ENCODE data around the gene ABCC3. TPM values are rescaled to one million over a fixed set of nuclear protein-coding genes. Genes with fewer than 3 reads are reported as not detected.

Gene ABCC3
- total RNA-seq, 1 experiment from 2014 or later, result not detected

DNA sequence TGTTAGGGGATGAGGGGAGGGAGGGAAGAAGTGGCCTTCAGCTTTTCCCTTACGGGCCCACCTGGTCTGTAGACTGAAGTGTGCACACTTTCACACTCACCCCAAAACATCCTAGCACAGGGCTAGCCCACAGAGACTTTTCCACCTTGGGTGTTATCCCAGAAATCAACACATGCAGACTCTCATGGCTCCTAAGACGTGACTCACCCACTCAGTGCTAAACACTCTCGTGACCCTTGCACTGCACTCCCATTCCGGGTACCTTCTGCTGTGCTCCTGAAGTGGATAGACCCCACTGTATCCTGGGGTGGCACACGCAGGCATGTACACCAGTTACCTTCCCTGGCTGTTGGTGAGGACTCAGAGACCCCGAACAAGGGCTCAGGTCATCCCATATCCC lies 23.0 kb upstream of the ABCC3 start:
- no peak overlapping the region for H3K9ac ChIP-seq (ENCODE audit: low read length)
- H3K4me3 ChIP-seq (ENCODE audit: low read length), result no peak overlapping the region
- no peak overlapping the region for H2AFZ ChIP-seq (ENCODE audit: low read length)
- H3K36me3 ChIP-seq (ENCODE audit: insufficient read depth, low read length), result no peaks in the 10 kb centered on the region
- no peak overlapping the region for H3K27ac ChIP-seq (ENCODE audit: low read length)
- no peaks in the 10 kb centered on the region for H3K9me2 ChIP-seq (replicated peaks; ENCODE audit: insufficient read depth, low read length)
- H3K9me3 ChIP-seq (ENCODE audit: low read length), result no peaks in the 10 kb centered on the region
- 0 out of 2 replicates have a peak, but pooled peaks cover 3% of the 10 kb centered on the region for H4K20me1 ChIP-seq (ENCODE audit: insufficient read depth, low read depth, low read length)
- no peak for DNase-seq
- H3K27me3 ChIP-seq (ENCODE audit: low read length), result no peaks in the 10 kb centered on the region
- H3K79me2 ChIP-seq (ENCODE audit: low read length), result no peaks in the 10 kb centered on the region
- no peak overlapping the region for H3K4me2 ChIP-seq (ENCODE audit: low read depth, low read length, poor library complexity, severe bottlenecking)
- H3K4me1 ChIP-seq (ENCODE audit: low read length), result peaks cover 16% of the 10 kb centered on the region

GRCh38 chr17:50612281-50612680 lies 22.4 kb upstream of the ABCC3 start:
- no peaks in the 10 kb centered on the region for H3K9me3 ChIP-seq (ENCODE audit: low read length)
- no peak for DNase-seq
- peaks cover 16% of the 10 kb centered on the region for H3K4me1 ChIP-seq (ENCODE audit: low read length)
- no peak overlapping the region for H2AFZ ChIP-seq (ENCODE audit: low read length)
- no peaks in the 10 kb centered on the region for H3K27me3 ChIP-seq (ENCODE audit: low read length)
- H3K79me2 ChIP-seq (ENCODE audit: low read length), result no peaks in the 10 kb centered on the region
- no peaks in the 10 kb centered on the region for H3K36me3 ChIP-seq (ENCODE audit: insufficient read depth, low read length)
- 0 out of 2 replicates have a peak, but pooled peaks cover 3% of the 10 kb centered on the region for H4K20me1 ChIP-seq (ENCODE audit: insufficient read depth, low read depth, low read length)
- H3K9me2 ChIP-seq (replicated peaks; ENCODE audit: insufficient read depth, low read length), result no peaks in the 10 kb centered on the region
- H3K27ac ChIP-seq (ENCODE audit: low read length), result no peak overlapping the region
- no peak overlapping the region for H3K9ac ChIP-seq (ENCODE audit: low read length)
- no peak overlapping the region for H3K4me2 ChIP-seq (ENCODE audit: low read depth, low read length, poor library complexity, severe bottlenecking)
- no peak overlapping the region for H3K4me3 ChIP-seq (ENCODE audit: low read length)

GRCh38 chr17:50613007-50613992 lies 21.4 kb upstream of the ABCC3 start:
- Histone ChIP-seq H3K27ac (ENCODE audit: low read length) (no peak overlapping the region), H3K4me3 (ENCODE audit: low read length) (no peak overlapping the region), H3K9me3 (ENCODE audit: low read length) (no peaks in the 10 kb centered on the region), H3K79me2 (ENCODE audit: low read length) (no peaks in the 10 kb centered on the region), H3K9ac (ENCODE audit: low read length) (no peak overlapping the region), H3K27me3 (ENCODE audit: low read length) (no peaks in the 10 kb centered on the region), H3K36me3 (ENCODE audit: insufficient read depth, low read length) (no peaks in the 10 kb centered on the region), H4K20me1 (ENCODE audit: insufficient read depth, low read depth, low read length) (no peaks in the 10 kb centered on the region), H3K4me1 (ENCODE audit: low read length) (peaks cover 16% of the 10 kb centered on the region), H2AFZ (ENCODE audit: low read length) (no peak overlapping the region), H3K9me2 (replicated peaks; ENCODE audit: insufficient read depth, low read length) (no peaks in the 10 kb centered on the region), H3K4me2 (ENCODE audit: low read depth, low read length, poor library complexity, severe bottlenecking) (no peak overlapping the region)
- no peak for DNase-seq

- peaks cover 16% of the 10 kb centered on the region for H3K4me1 ChIP-seq (ENCODE audit: low read length)
- DNase-seq, result no peak
- H2AFZ ChIP-seq (ENCODE audit: low read length), result no peak overlapping the region
- no peaks in the 10 kb centered on the region for H3K9me3 ChIP-seq (ENCODE audit: low read length)
- H3K27ac ChIP-seq (ENCODE audit: low read length), result no peak overlapping the region
- H3K27me3 ChIP-seq (ENCODE audit: low read length), result no peaks in the 10 kb centered on the region
- no peaks in the 10 kb centered on the region for H3K9me2 ChIP-seq (replicated peaks; ENCODE audit: insufficient read depth, low read length)
- H3K4me2 ChIP-seq (ENCODE audit: low read depth, low read length, poor library complexity, severe bottlenecking), result no peak overlapping the region
- no peaks in the 10 kb centered on the region for H4K20me1 ChIP-seq (ENCODE audit: insufficient read depth, low read depth, low read length)
- H3K36me3 ChIP-seq (ENCODE audit: insufficient read depth, low read length), result no peaks in the 10 kb centered on the region
- H3K79me2 ChIP-seq (ENCODE audit: low read length), result no peaks in the 10 kb centered on the region
- H3K4me3 ChIP-seq (ENCODE audit: low read length), result no peak overlapping the region
- no peak overlapping the region for H3K9ac ChIP-seq (ENCODE audit: low read length)
These were observed 20.1 kb upstream of the ABCC3 start for GRCh38 chr17:50614471-50615051.

DNA sequence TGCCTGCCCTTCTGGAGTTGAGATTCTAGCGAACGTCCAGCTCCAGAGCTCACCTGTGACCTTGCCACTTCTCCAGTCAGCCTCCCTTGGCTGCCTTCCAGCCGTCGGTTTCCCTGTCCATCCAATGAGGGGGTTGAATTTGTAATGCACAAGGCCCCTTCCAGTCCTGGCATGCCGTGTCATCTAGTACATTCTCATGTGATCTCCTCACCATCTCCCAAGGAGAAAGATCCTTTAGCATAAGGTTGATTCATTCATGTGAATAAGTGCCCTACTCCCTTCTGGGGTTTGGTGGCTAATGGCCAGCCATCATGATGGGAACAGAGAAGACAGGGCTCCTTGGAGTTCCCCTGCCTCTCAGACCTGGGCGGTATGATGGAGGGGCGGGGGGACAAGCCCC lies 18.9 kb upstream of the ABCC3 start:
- no peak overlapping the region for H3K4me3 ChIP-seq (ENCODE audit: low read length)
- no peak overlapping the region for H2AFZ ChIP-seq (ENCODE audit: low read length)
- H3K9me3 ChIP-seq (ENCODE audit: low read length), result no peaks in the 10 kb centered on the region
- H3K36me3 ChIP-seq (ENCODE audit: insufficient read depth, low read length), result no peaks in the 10 kb centered on the region
- H3K27ac ChIP-seq (ENCODE audit: low read length), result no peak overlapping the region
- H3K27me3 ChIP-seq (ENCODE audit: low read length), result no peaks in the 10 kb centered on the region
- no peak overlapping the region for H3K4me2 ChIP-seq (ENCODE audit: low read depth, low read length, poor library complexity, severe bottlenecking)
- no peak for DNase-seq
- H3K9ac ChIP-seq (ENCODE audit: low read length), result no peak overlapping the region
- H3K4me1 ChIP-seq (ENCODE audit: low read length), result peaks cover 16% of the 10 kb centered on the region
- H4K20me1 ChIP-seq (ENCODE audit: insufficient read depth, low read depth, low read length), result no peaks in the 10 kb centered on the region
- no peaks in the 10 kb centered on the region for H3K79me2 ChIP-seq (ENCODE audit: low read length)
- no peaks in the 10 kb centered on the region for H3K9me2 ChIP-seq (replicated peaks; ENCODE audit: insufficient read depth, low read length)

- Histone ChIP-seq H4K20me1 (ENCODE audit: insufficient read depth, low read depth, low read length) (no peaks in the 10 kb centered on the region), H3K4me2 (ENCODE audit: low read depth, low read length, poor library complexity, severe bottlenecking) (no peak overlapping the region), H3K4me3 (ENCODE audit: low read length) (no peak overlapping the region), H3K4me1 (ENCODE audit: low read length) (peaks cover 9% of the 10 kb centered on the region), H2AFZ (ENCODE audit: low read length) (no peak overlapping the region), H3K27me3 (ENCODE audit: low read length) (no peaks in the 10 kb centered on the region), H3K27ac (ENCODE audit: low read length) (no peak overlapping the region), H3K36me3 (ENCODE audit: insufficient read depth, low read length) (no peaks in the 10 kb centered on the region), H3K79me2 (ENCODE audit: low read length) (no peaks in the 10 kb centered on the region), H3K9me2 (replicated peaks; ENCODE audit: insufficient read depth, low read length) (no peaks in the 10 kb centered on the region), H3K9me3 (ENCODE audit: low read length) (no peaks in the 10 kb centered on the region), H3K9ac (ENCODE audit: low read length) (no peak overlapping the region)
- DNase-seq, result no peak
These were observed 16.4 kb upstream of the ABCC3 start for GRCh38 chr17:50618300-50618699.

- H3K4me2 ChIP-seq (ENCODE audit: low read depth, low read length, poor library complexity, severe bottlenecking), result no peak overlapping the region
- peaks cover 9% of the 10 kb centered on the region for H3K4me1 ChIP-seq (ENCODE audit: low read length)
These were observed 15.7 kb upstream of the ABCC3 start for GRCh38 chr17:50618941-50619340.

GRCh38 chr17:50619489-50619888 lies 15.2 kb upstream of the ABCC3 start:
- H3K9me3 ChIP-seq (ENCODE audit: low read length), result no peaks in the 10 kb centered on the region
- no peaks in the 10 kb centered on the region for H3K27me3 ChIP-seq (ENCODE audit: low read length)
- DNase-seq, result no peak
- no peaks in the 10 kb centered on the region for H3K9me2 ChIP-seq (replicated peaks; ENCODE audit: insufficient read depth, low read length)
- no peak overlapping the region for H3K9ac ChIP-seq (ENCODE audit: low read length)
- H3K4me3 ChIP-seq (ENCODE audit: low read length), result no peak overlapping the region
- no peak overlapping the region for H2AFZ ChIP-seq (ENCODE audit: low read length)
- H3K4me2 ChIP-seq (ENCODE audit: low read depth, low read length, poor library complexity, severe bottlenecking), result no peak overlapping the region
- H3K79me2 ChIP-seq (ENCODE audit: low read length), result no peaks in the 10 kb centered on the region
- H3K4me1 ChIP-seq (ENCODE audit: low read length), result peaks cover 4% of the 10 kb centered on the region
- no peaks in the 10 kb centered on the region for H3K36me3 ChIP-seq (ENCODE audit: insufficient read depth, low read length)
- H4K20me1 ChIP-seq (ENCODE audit: insufficient read depth, low read depth, low read length), result no peaks in the 10 kb centered on the region
- no peak overlapping the region for H3K27ac ChIP-seq (ENCODE audit: low read length)

More at GRCh38 chr17:50618941-50619340, 15.7 kb upstream of the ABCC3 start:
- Histone ChIP-seq H3K9me3 (ENCODE audit: low read length) (no peaks in the 10 kb centered on the region), H3K79me2 (ENCODE audit: low read length) (no peaks in the 10 kb centered on the region), H3K36me3 (ENCODE audit: insufficient read depth, low read length) (no peaks in the 10 kb centered on the region), H3K27ac (ENCODE audit: low read length) (no peak overlapping the region), H3K4me3 (ENCODE audit: low read length) (no peak overlapping the region), H3K9me2 (replicated peaks; ENCODE audit: insufficient read depth, low read length) (no peaks in the 10 kb centered on the region), H3K27me3 (ENCODE audit: low read length) (no peaks in the 10 kb centered on the region), H3K9ac (ENCODE audit: low read length) (no peak overlapping the region), H2AFZ (ENCODE audit: low read length) (no peak overlapping the region), H4K20me1 (ENCODE audit: insufficient read depth, low read depth, low read length) (no peaks in the 10 kb centered on the region)
- DNase-seq, result no peak
